ENCODE results near the gene XXYLT1.

XXYLT1 gene

DNA sequence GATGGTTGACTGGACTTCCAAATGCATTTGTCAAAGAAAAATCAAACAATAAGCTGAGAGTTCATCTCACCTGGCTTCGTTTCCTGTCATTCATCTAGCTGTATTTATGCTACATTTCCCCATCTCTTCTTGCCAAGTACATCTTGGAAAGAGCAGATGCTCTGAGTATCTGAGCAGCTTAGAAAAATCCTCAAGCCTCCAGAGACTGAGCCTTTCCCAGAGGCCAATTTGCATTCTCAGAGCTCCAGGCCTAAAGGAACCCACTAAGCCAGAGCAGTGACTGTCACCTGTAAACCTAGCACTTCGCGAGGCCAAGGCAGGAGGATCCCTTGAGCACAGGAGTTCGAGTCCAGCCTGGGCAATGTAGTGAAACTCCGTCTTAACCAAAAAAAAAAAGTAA, 100.5 kb downstream of the XXYLT1 start:
- Histone ChIP-seq H4K20me1 (ENCODE audit: low read depth, low read length) (no peaks in the 10 kb centered on the region), H3K36me3 (ENCODE audit: low read length) (no peaks in the 10 kb centered on the region), H3K27me3 (ENCODE audit: low read length) (no peaks in the 10 kb centered on the region), H3K4me2 (ENCODE audit: low read depth, low read length, poor library complexity, severe bottlenecking) (no peak overlapping the region), H3K9ac (ENCODE audit: low read length) (no peak overlapping the region), H2AFZ (ENCODE audit: low read depth, low read length, severe bottlenecking) (no peak overlapping the region), H3K4me3 (ENCODE audit: insufficient read depth, low read length, poor library complexity, severe bottlenecking) (no peak overlapping the region), H3K27ac (ENCODE audit: low read depth, low read length) (no peak overlapping the region), H3K9me2 (replicated peaks; ENCODE audit: insufficient read depth, low read length) (no peaks in the 10 kb centered on the region), H3K9me3 (ENCODE audit: insufficient read depth, low read length) (no peaks in the 10 kb centered on the region), H3F3A (ENCODE audit: insufficient read depth) (no peaks in the 10 kb centered on the region), H3K79me2 (ENCODE audit: insufficient read depth, low read length) (no peaks in the 10 kb centered on the region)
- TF ChIP-seq CTCF (IDR thresholded peaks at IDR 0.05; ENCODE audit: insufficient read depth, low read length, poor library complexity, severe bottlenecking) = no peak
- TF ChIP-seq EZH2phosphoT487 (conservative IDR thresholded peaks at IDR 0.05; ENCODE audit: low read length) = no peak

DNA sequence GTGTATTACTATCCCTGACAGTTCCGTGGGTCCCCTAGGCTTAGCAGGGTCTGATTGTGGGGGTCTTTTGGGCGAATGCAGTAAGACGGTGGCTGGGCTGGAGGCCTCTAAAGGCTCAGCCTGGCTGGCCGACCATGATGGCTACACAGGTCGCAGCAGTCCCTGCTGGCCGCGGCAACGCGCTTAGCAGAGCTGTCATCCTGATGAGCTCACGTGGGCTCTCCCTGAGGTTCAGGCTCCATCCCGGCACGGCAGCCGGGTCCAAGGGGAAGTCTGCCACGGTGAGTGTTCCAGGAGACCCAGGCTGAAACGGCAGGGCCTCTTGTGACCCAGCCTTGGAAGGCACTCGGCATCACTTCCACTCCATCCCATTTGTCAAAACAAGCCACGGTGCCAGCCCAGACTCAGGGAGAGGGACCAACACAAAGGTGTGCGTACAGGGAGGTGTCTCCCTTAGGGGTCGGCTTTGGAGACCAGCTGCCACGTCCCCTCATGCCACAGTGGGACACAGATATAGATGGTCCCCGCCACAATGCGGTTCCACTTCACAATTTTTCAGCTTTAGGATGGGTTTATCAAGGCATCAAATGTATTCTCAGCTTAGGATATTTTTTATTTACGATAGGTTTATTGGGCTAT, 101.8 kb downstream of the XXYLT1 start:
- H3K36me3 ChIP-seq (ENCODE audit: low read length) = no peaks in the 10 kb centered on the region
- no peak overlapping the region for H2AFZ ChIP-seq (ENCODE audit: low read depth, low read length, severe bottlenecking)
- no peaks in the 10 kb centered on the region for H3K9me3 ChIP-seq (ENCODE audit: insufficient read depth, low read length)
- no peaks in the 10 kb centered on the region for H3F3A ChIP-seq (ENCODE audit: insufficient read depth)
- TF ChIP-seq CTCF (IDR thresholded peaks at IDR 0.05; ENCODE audit: insufficient read depth, low read length, poor library complexity, severe bottlenecking) (no peak), EZH2phosphoT487 (conservative IDR thresholded peaks at IDR 0.05; ENCODE audit: low read length) (no peak)
- no peaks in the 10 kb centered on the region for H3K79me2 ChIP-seq (ENCODE audit: insufficient read depth, low read length)
- H3K9me2 ChIP-seq (replicated peaks; ENCODE audit: insufficient read depth, low read length) = no peaks in the 10 kb centered on the region
- no peak overlapping the region for H3K9ac ChIP-seq (ENCODE audit: low read length)
- no peaks in the 10 kb centered on the region for H3K27me3 ChIP-seq (ENCODE audit: low read length)
- H3K4me3 ChIP-seq (ENCODE audit: insufficient read depth, low read length, poor library complexity, severe bottlenecking) = no peak overlapping the region
- H4K20me1 ChIP-seq (ENCODE audit: low read depth, low read length) = no peaks in the 10 kb centered on the region
- H3K4me2 ChIP-seq (ENCODE audit: low read depth, low read length, poor library complexity, severe bottlenecking) = no peak overlapping the region
- H3K27ac ChIP-seq (ENCODE audit: low read depth, low read length) = no peak overlapping the region

- no peak overlapping the region for H2AFZ ChIP-seq (ENCODE audit: low read depth, low read length, severe bottlenecking)
- H3K9me3 ChIP-seq (ENCODE audit: insufficient read depth, low read length) = no peaks in the 10 kb centered on the region
- H3K9ac ChIP-seq (ENCODE audit: low read length) = no peak overlapping the region
- H3K27ac ChIP-seq (ENCODE audit: low read depth, low read length) = no peak overlapping the region
- H3K79me2 ChIP-seq (ENCODE audit: insufficient read depth, low read length) = no peaks in the 10 kb centered on the region
- H3F3A ChIP-seq (ENCODE audit: insufficient read depth) = no peaks in the 10 kb centered on the region
- H3K27me3 ChIP-seq (ENCODE audit: low read length) = no peaks in the 10 kb centered on the region
- H3K4me2 ChIP-seq (ENCODE audit: low read depth, low read length, poor library complexity, severe bottlenecking) = no peak overlapping the region
- H3K9me2 ChIP-seq (replicated peaks; ENCODE audit: insufficient read depth, low read length) = no peaks in the 10 kb centered on the region
- H4K20me1 ChIP-seq (ENCODE audit: low read depth, low read length) = 0 out of 2 replicates have a peak, but pooled peaks cover 2% of the 10 kb centered on the region
- H3K4me3 ChIP-seq (ENCODE audit: insufficient read depth, low read length, poor library complexity, severe bottlenecking) = no peak overlapping the region
- no peaks in the 10 kb centered on the region for H3K36me3 ChIP-seq (ENCODE audit: low read length)
- TF ChIP-seq CTCF (IDR thresholded peaks at IDR 0.05; ENCODE audit: insufficient read depth, low read length, poor library complexity, severe bottlenecking) (no peak), EZH2phosphoT487 (conservative IDR thresholded peaks at IDR 0.05; ENCODE audit: low read length) (no peak)
Observed at GRCh38 chr3:195168009-195168762, 102.8 kb downstream of the XXYLT1 start.

Data from SU-DHL-6 (cell line).